CD4-positive, CD25-positive, alpha-beta regulatory T cell (primary cell): ENCODE measurements around the gene CMTM7. TPM values are rescaled to one million over a fixed set of nuclear protein-coding genes. Genes with fewer than 3 reads are reported as not detected.
"Not testable (repeated sequence)": the region's sequence is repeated elsewhere in the genome, so short reads cannot be mapped to it uniquely, and the experiment has no call there.

Experiments used
- ATAC-seq, 2 donors: fragments of 150-1000 bp; cut with Tn5 transposase; one replicate each; pipeline ENCODE4 v1.10.0; 2021; ENCODE audit warnings: low read depth in 2 of 2, moderate number of reproducible peaks in 2 of 2, moderate library complexity in 1 of 2
- DNase-seq, 3 donors: peaks; one replicate each; pipeline versions ENCODE4 v3.0.0 to v3.0.0-alpha.2; 2012 to 2022; ENCODE audit warnings: mixed read lengths in 1 of 3
- H3K27ac ChIP-seq: one replicate; pipeline ENCODE4 v1.7.0; 2013; ENCODE audit warnings: mild to moderate bottlenecking, low read length; ENCODE audit not compliant: insufficient read depth, poor library complexity, severe bottlenecking
- H3K27me3 ChIP-seq: one replicate; pipeline ENCODE4 v1.7.0; 2013; ENCODE audit warnings: low read length; ENCODE audit not compliant: control insufficient read depth, insufficient read depth
- H3K36me3 ChIP-seq: one replicate; pipeline ENCODE4 v1.7.0; 2013; ENCODE audit warnings: mild to moderate bottlenecking, low read length, moderate library complexity; ENCODE audit not compliant: control insufficient read depth, insufficient read depth
- H3K4me1 ChIP-seq: 2 replicates; pipeline ENCODE4 v1.7.0; 2013; ENCODE audit warnings: mild to moderate bottlenecking, low read length; ENCODE audit not compliant: insufficient read depth, control insufficient read depth, poor library complexity, severe bottlenecking
- H3K4me3 ChIP-seq: one replicate; pipeline ENCODE4 v1.7.0; 2013; ENCODE audit warnings: low read depth, mild to moderate bottlenecking, low read length, moderate library complexity
- H3K9me3 ChIP-seq, 2 experiments: 1 replicate in 1 of 2; 2 replicates in 1 of 2; pipeline ENCODE4 v1.7.0; 2013; ENCODE audit warnings: low read length in 2 of 2, mild to moderate bottlenecking in 1 of 2, moderate library complexity in 1 of 2; ENCODE audit not compliant: control insufficient read depth in 2 of 2
- H3K27ac Mint-ChIP-seq, 3 donors: one replicate each; pipeline ENCODE4 v1.8.0; 2020 to 2022; ENCODE audit warnings: mild to moderate bottlenecking in 3 of 3, mixed read lengths in 3 of 3, moderate library complexity in 2 of 3
- H3K27me3 Mint-ChIP-seq: one replicate; pipeline ENCODE4 v1.8.0; 2022; ENCODE audit warnings: mild to moderate bottlenecking, mixed read lengths
- H3K36me3 Mint-ChIP-seq: one replicate; pipeline ENCODE4 v1.8.0; 2020; ENCODE audit warnings: mixed read lengths
- H3K4me1 Mint-ChIP-seq, 4 donors: one replicate each; pipeline ENCODE4 v1.8.0; 2020 to 2022; ENCODE audit warnings: mixed read lengths in 4 of 4, mild to moderate bottlenecking in 1 of 4
- H3K4me3 Mint-ChIP-seq, 4 donors: one replicate each; pipeline ENCODE4 v1.8.0; 2020 to 2022; ENCODE audit warnings: mild to moderate bottlenecking in 4 of 4, mixed read lengths in 4 of 4, moderate library complexity in 3 of 4
- H3K9me3 Mint-ChIP-seq, 7 donors: one replicate each; pipeline ENCODE4 v1.8.0; 2020 to 2022; ENCODE audit warnings: mixed read lengths in 7 of 7, mild to moderate bottlenecking in 3 of 7, moderate library complexity in 2 of 7
- polyA plus RNA-seq, 4 donors: library from polyadenylated mRNA; unstranded; fragments of 300-500 nt; fragmentation: Illumina TruSeq; gene quantifications; one replicate each; pipeline ENCODE4 v1.2.3, GENCODE V29; 2021
- total RNA-seq: library from RNA; stranded (reverse); gene quantifications from one replicate; pipeline ENCODE4 v1.2.3, GENCODE V29; 2022

The CMTM7 gene
- total and polyA plus RNA-seq, 5 donors from 2014 or later: 77.3 to 231 (median 144) TPM

GRCh38 chr3:32467333-32468070 lies 75.8 kb downstream of the CMTM7 start:
- Mint-ChIP-seq H3K4me1 (peaks cover 15 to 66% (median 38%) of the 10 kb centered on the region in 4 donors), H3K27ac (peak overlapping the region in 1 of 3 donors; percentile 46), H3K9me3 (no peaks in the 10 kb centered on the region), H3K4me3 (peak overlapping the region in 3 of 4 donors; percentile 8 to 75 (median 58)), H3K36me3 (peaks cover 17% of the 10 kb centered on the region), H3K27me3 (no peaks in the 10 kb centered on the region)
- ATAC-seq (peak; percentile 76 to 81), DNase-seq (peak; percentile 66 to 76 (median 71))
- Histone ChIP-seq H3K36me3 (peaks cover 12% of the 10 kb centered on the region), H3K27ac (peak overlapping the region; percentile 63), H3K27me3 (no peaks in the 10 kb centered on the region), H3K4me3 (no peak overlapping the region), H3K4me1 (peaks cover 25% of the 10 kb centered on the region), H3K9me3 (no peaks in the 10 kb centered on the region)

- H3K4me1 Mint-ChIP-seq: peaks cover 19 to 68% (median 42%) of the 10 kb centered on the region in 4 donors
- H3K27me3 Mint-ChIP-seq: no peaks in the 10 kb centered on the region
- H3K36me3 ChIP-seq: peaks cover 21% of the 10 kb centered on the region
- H3K27me3 ChIP-seq: no peaks in the 10 kb centered on the region
- H3K9me3 Mint-ChIP-seq: no peaks in the 10 kb centered on the region
- peak overlapping the region; percentile 57 to 86 (median 65) for H3K27ac Mint-ChIP-seq
- ATAC-seq (no peak), DNase-seq (no peak)
- H3K9me3 ChIP-seq: no peaks in the 10 kb centered on the region
- no peak overlapping the region for H3K27ac ChIP-seq
- H3K4me1 ChIP-seq: peaks cover 22% of the 10 kb centered on the region
- H3K4me3 Mint-ChIP-seq: peak overlapping the region in 2 of 4 donors; percentile 10 to 50
- H3K4me3 ChIP-seq: no peak overlapping the region
- peaks cover 28% of the 10 kb centered on the region for H3K36me3 Mint-ChIP-seq
These were observed 77.7 kb downstream of the CMTM7 start for GRCh38 chr3:32469151-32469874.

GRCh38 chr3:32470362-32470761 lies 78.7 kb downstream of the CMTM7 start:
- no peak overlapping the region for H3K4me3 ChIP-seq
- H3K4me1 Mint-ChIP-seq: peaks cover 25 to 64% (median 44%) of the 10 kb centered on the region in 4 donors

GRCh38 chr3:32471246-32471645 lies 79.6 kb downstream of the CMTM7 start:
- H3K36me3 Mint-ChIP-seq: peaks cover 28% of the 10 kb centered on the region
- peak overlapping the region in 2 of 4 donors; percentile 27 to 42 for H3K4me3 Mint-ChIP-seq
- Histone ChIP-seq H3K9me3 (no peaks in the 10 kb centered on the region), H3K4me1 (peaks cover 22% of the 10 kb centered on the region), H3K27me3 (no peaks in the 10 kb centered on the region), H3K36me3 (peaks cover 29% of the 10 kb centered on the region), H3K27ac (no peak overlapping the region), H3K4me3 (no peak overlapping the region)
- DNase-seq (no peak), ATAC-seq (no peak)
- H3K4me1 Mint-ChIP-seq: peaks cover 25 to 55% (median 39%) of the 10 kb centered on the region in 4 donors
- H3K27ac Mint-ChIP-seq: peak overlapping the region; percentile 62 to 83 (median 79)
- H3K27me3 Mint-ChIP-seq: no peaks in the 10 kb centered on the region
- H3K9me3 Mint-ChIP-seq: no peaks in the 10 kb centered on the region

More at GRCh38 chr3:32470362-32470761, 78.7 kb downstream of the CMTM7 start:
- Histone ChIP-seq H3K36me3 (peaks cover 21% of the 10 kb centered on the region), H3K27me3 (no peaks in the 10 kb centered on the region), H3K27ac (no peak overlapping the region), H3K9me3 (no peaks in the 10 kb centered on the region), H3K4me1 (peaks cover 22% of the 10 kb centered on the region)
- Mint-ChIP-seq H3K27ac (peak overlapping the region in 1 of 3 donors; percentile 83), H3K36me3 (peaks cover 29% of the 10 kb centered on the region), H3K4me3 (no peak overlapping the region), H3K27me3 (no peaks in the 10 kb centered on the region), H3K9me3 (no peaks in the 10 kb centered on the region)
- DNase-seq (no peak), ATAC-seq (no peak)

DNA sequence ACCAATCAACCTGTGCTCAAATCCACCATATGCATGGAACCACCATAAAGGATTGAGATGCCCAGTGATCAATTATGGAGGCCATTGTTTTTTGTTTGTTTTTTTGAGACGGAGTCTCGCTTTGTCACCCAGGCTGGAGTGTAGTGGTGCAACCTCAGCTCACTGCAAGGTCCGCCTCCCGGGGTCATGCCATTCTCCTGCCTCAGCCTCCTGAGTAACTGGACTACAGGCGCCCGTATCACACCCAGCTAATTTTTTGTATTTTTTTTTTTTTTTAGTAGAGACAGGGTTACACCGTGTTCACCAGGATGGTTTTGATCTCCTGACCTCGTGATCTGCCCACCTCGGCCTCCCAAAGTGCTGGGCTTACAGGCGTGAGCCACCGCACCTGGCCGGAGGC lies 80.5 kb downstream of the CMTM7 start:
- DNase-seq, ATAC-seq, H3K27me3 ChIP-seq, H3K9me3 Mint-ChIP-seq, H3K4me3 ChIP-seq, H3K27ac ChIP-seq, H3K9me3 ChIP-seq, H3K27me3 Mint-ChIP-seq: not testable (repeated sequence)
- Mint-ChIP-seq H3K4me1 (peaks cover 23 to 54% (median 41%) of the 10 kb centered on the region in 4 donors), H3K36me3 (peaks cover 33% of the 10 kb centered on the region), H3K4me3 (peak overlapping the region in 1 of 4 donors; percentile 43), H3K27ac (peak overlapping the region in 1 of 3 donors; percentile 82)
- peaks cover 22% of the 10 kb centered on the region for H3K4me1 ChIP-seq
- peaks cover 29% of the 10 kb centered on the region for H3K36me3 ChIP-seq

DNA sequence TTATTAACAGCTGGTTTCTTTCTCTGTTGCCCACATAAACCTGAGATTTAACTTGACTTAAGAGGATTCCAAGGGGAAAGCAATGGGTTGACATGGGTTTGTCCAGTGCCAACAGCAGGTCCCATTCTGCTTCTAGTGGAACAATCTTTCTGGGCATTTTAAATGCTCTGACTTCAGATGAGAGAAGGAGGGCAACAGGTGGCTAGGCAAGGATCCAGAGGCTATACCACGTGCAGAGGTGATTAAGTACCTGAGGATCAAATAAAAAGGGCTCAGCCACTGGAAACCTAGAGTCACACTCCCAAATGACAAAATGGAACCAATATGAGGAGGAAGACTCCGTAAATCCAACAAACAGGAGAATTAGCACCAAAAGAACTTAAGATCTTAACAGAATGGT lies 82.5 kb downstream of the CMTM7 start:
- H3K4me1 ChIP-seq: peaks cover 13% of the 10 kb centered on the region
- peaks cover 42% of the 10 kb centered on the region for H3K36me3 Mint-ChIP-seq

GRCh38 chr3:32480604-32481003 lies 89.0 kb downstream of the CMTM7 start:
- Histone ChIP-seq H3K4me1 (peaks cover 5% of the 10 kb centered on the region), H3K27me3 (no peaks in the 10 kb centered on the region), H3K9me3 (no peaks in the 10 kb centered on the region), H3K4me3 (no peak overlapping the region), H3K27ac (no peak overlapping the region), H3K36me3 (peaks cover 53% of the 10 kb centered on the region)
- H3K4me1 Mint-ChIP-seq: peaks cover 27 to 42% (median 36%) of the 10 kb centered on the region in 4 donors
- H3K4me3 Mint-ChIP-seq: no peak overlapping the region
- H3K9me3 Mint-ChIP-seq: peaks cover 0 to 3% (median 0%) of the 10 kb centered on the region in 7 donors
- DNase-seq (no peak), ATAC-seq (no peak)
- H3K27me3 Mint-ChIP-seq: no peaks in the 10 kb centered on the region
- H3K36me3 Mint-ChIP-seq: peaks cover 57% of the 10 kb centered on the region
- peak overlapping the region in 1 of 3 donors; percentile 71 for H3K27ac Mint-ChIP-seq

More for the DNA sequence above, 82.5 kb downstream of the CMTM7 start:
- H3K4me3 ChIP-seq: no peak overlapping the region
- Mint-ChIP-seq H3K9me3 (peaks cover 0 to 3% (median 0%) of the 10 kb centered on the region in 7 donors), H3K27me3 (no peaks in the 10 kb centered on the region), H3K4me3 (no peak overlapping the region), H3K4me1 (peaks cover 19 to 51% (median 34%) of the 10 kb centered on the region in 4 donors), H3K27ac (no peak overlapping the region)
- H3K27ac ChIP-seq: no peak overlapping the region
- ATAC-seq (no peak), DNase-seq (no peak)
- H3K36me3 ChIP-seq: peaks cover 30% of the 10 kb centered on the region
- no peaks in the 10 kb centered on the region for H3K27me3 ChIP-seq
- H3K9me3 ChIP-seq: no peaks in the 10 kb centered on the region
